NCI-H187 treated with DMSO at 0.1 percent for 48 hours (cell line): Measurements from ENCODE around the gene ACE2.
"Not testable (repeated sequence)": the region's sequence is repeated elsewhere in the genome, so short reads cannot be mapped to it uniquely, and the experiment has no call there.

Experiments
- DNase-seq: peaks from one replicate; lab custom pipeline; 2025; lab: John Stamatoyannopoulos, UW

ACE2 gene

DNA sequence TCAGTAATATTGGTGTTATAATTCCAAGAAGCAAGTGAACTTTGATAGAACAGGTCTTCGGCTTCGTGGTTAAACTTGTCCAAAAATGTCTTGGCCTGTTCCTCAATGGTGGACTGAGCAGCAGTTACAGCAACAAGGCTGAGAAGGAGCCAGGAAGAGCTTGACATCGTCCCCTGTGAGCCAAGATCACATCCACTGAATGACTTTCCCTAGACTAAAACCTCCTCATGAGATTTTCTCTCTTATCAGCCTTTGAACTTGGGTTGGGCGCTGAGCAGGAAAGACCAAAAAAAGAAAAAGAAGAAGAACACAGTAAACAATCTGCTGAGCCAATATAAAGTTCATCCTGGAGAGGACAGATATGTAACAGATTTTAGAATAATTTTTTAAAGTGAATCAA lies at the start of gene ACE2:
TSS of gene ACE2 (minus strand) at position 216 of the 400 bp plus-strand sequence. CDS start at position 167, 49 bp downstream.
- DNase-seq: no peak

DNA sequence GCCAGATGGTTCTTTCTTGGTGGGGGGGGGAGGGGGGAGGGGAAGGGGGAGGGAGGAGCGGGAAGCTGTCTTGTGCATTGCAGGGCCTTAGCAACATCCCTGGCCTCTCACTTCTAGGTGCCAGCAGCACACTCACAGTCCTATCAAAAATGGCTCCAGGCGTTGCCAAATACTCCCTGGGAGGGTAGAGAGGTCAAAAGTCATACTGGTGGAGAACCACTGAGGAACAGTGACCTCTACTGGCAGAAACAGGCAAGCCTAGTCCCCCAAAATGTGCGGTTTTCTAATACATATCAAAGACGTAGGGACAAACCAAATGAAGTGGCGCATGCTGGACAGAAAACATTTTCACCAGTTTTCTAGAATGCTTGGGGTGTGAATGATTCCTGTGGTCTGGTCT lies 46.8 kb upstream of the ACE2 start:
- not testable (repeated sequence) for DNase-seq

DNA sequence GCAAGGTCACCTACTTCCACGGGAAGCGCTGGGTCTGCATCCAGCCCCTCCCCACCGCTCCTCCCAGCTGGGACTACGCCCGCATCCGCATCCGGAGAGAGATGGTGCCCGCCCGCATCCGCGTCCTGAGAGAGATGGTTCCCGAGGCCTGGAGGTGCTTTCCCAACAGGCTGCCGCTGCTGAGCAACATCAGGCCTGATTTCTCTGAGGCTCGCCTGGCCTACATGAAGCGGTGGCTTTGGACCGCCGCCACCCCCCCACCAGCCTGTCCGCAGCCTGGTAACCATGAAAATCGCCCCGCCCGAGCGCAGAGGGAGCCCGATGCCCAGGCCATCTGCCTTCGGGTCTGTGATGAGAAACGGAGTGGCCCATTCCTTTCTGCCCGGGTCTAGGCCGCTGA lies 45.8 kb upstream of the ACE2 start:
- DNase-seq: no peak

DNA sequence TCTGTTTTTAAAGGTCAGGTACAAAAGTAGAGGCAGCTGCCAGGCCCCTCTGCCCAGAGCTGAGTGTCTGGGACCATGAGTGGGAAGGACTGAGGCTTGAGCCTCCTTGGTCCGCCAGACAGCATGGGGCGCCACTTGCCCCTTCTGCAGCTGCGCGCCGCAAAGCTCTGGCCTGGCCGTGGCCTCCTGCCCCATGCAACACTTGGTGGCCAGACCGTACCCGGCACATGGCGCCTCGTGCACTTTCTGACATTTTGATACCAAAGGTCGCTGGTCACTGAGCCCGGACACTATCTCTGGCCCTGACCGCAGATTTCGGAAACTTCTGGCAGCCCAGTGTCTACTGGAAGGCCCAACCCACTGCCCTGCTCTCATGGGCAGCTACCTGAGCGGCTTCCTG lies 45.3 kb upstream of the ACE2 start:
- DNase-seq: no peak

DNA sequence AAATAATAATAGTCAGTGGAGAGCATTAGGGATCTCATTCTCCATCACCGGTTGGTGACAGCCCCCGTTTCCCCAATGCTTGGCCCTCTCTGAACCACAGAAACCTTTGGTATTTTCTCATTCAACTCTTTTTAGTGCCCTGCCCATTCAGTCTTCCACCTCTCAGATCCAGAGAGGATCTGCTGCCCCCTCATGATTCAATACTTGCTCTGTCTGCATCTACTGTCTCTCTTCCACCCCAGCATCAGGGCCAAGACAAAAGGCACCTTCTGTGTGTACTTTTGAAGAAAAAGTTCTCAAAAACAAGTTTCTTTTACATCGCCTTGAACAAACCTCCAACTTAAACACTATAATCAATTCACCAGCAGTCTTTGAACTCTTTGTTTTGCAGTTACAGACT lies 44.5 kb upstream of the ACE2 start:
- no peak for DNase-seq

DNA sequence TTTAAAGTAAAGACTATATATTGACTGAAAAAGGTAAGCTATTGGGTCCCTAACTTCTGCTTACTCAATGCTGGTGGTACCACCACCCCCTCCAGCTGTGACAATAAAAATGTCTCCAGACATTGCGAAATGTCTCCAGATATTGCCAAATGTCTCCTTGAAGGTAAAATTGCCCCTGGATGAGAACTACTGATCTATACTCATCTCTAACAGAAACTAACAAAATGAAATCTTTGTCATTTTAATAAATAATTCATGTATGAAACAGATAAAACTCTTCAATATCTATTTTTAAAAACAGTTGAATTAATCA lies 43.8 kb upstream of the ACE2 start:
- DNase-seq: no peak

DNA sequence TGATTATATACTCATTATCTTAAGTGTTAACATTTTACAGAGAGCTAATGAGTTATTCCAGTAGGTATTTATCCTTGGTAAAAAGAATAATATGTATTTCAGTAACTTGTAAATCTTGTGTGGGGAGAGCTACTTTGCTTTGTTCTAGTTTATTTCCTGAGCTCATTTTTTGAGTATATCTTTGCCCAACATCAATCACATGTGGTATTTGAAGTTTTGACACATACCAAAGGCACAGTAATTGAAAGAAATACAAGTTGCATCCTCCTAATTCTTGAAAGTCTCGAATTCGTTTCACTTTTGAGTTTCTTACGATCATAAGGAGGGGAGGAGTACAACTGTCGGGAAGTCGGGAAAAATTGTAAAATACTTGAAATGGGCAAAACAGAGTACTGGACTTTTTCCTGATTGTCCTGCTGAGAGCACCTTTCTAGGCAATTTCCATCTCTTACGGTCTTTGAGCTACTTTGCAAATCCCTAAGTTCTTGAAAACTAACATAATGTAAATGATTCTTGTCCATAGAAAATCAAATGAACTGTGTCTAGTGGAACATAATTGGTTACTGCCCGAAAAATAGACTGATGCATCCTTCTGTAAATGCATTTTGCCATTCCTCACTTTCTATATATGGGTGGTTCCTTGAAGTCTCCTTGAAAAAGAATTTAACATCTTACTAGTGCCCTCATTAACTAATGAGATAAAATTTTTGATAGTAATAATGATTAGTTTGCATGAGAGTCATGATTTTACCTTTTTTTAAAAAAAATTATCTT lies 43.2 kb upstream of the ACE2 start:
- no peak for DNase-seq

DNA sequence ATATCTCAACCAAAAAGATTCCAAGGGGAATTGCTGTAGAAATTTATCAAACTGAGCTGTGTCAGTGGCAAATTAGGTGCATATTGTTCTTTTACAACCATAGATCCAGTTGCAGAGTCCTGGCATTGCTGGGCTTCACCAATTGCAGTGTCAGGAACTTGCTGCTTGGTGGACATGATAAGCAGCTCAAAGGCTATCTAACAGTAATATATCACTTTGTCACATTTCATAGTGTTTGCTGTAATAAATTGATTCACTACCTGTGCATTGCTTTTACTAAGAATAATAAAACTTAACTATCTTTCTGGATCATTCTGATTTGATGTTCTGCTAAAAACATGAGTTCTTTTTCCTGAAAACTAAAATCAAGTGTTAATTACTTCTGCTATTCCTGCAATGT lies 30.9 kb upstream of the ACE2 start:
- DNase-seq: no peak

DNA sequence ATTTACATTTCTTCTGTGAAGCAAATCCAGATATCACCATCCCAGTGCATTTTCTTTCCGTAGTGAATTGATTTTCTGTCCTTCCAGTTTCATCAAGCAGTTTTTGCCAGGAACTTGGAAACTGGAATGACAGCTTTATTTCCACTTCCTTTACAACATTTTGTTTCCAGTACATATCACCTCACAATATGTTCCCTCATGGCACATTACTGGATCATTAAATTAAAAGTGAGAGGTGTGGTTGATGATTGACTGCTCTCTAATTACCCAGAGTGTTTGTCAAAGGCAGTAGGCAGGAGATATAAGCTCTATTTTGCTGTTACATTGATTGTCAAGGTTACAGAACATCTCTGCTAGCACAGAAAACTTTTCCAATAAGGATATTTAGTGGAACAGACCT lies 22.3 kb upstream of the ACE2 start:
- DNase-seq: no peak

DNA sequence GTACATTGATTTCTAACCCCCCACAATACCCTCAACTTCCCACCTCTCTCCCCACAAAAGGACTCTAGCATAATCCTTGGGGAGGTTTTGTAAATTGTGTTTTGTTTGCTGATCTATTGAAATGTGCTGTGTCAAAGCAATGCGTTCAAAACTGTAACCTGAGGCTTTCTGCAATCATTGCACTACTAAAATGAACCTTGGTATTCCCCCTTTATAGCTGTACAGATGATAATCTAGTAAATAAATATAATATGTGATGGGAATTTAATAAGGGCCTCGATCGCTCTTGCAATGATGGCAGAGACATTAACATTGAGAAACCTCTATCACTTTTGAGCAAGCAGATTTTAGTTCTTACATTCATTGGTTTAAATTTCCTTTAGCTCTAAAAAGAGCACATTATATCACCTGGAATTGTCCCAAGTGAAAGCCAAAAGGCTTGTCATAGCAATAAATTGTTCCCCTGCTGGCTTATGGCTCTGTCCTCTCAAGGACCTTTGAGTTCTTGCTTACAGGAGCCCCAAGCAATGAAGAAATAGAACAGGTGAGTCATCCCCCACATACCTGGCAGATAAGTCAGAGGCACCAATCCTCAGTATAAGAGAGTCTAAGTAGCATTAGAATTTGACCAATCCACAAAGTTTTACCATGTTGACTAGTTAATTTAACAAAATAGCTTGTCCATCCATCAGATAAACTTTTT lies 18.4 kb upstream of the ACE2 start:
- DNase-seq: no peak

DNA sequence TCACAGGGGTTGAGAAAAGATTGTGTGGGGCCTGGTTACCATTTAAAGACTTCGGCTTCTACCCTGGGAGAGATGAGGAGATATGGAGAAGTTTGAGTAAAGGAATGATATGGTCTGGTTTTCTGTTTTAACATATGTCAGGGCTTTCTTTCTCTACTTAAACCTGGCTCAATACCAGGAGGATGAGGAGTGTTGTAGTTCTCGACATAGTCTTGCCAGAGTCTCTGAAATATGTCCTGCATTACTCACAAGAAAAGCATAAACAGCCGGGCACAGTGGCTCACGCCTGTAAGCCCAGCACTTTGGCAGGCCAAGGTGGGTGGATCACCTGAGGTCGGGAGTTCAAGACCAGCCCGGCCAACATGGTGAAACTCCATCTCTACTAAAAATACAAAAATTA lies 16.4 kb upstream of the ACE2 start:
- no peak for DNase-seq

DNA sequence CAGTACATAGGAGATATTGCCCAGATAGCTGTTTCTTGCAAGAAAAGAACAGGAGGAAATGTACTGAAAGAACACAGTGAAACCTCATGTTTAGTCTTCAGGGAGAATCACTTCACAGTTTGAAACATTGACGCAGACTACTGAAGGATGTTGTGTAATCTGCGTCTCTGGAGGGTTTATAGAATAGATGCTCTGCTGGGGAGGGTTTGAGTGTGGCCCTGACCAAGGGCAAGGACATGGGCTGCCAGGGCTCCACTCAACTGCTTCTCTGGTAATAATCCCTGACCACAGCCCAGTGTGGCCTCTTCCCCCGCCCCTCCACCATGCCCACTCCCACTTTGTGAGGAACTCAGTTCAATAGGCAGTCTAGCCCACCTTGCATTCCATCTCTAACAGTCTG lies 15.8 kb upstream of the ACE2 start:
- DNase-seq: no peak

DNA sequence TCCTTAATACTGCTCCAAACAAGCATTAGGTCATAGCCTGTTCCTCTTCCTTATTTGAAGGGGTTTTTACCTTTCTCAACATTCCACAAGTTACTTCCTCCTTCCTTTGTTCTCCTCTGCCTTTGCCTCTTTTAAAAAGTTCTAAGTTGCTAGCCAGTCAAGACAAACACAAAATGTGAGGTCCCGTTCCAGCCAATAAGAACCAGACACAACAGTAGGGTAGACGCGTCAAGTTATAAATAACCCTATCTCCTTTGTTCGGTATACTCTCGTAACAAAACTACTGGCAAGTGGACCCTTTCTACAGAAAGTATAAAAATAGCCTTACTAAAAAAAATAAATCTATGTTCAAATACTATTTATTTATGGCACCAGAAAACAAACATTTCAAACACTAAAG lies 6.3 kb upstream of the ACE2 start:
- no peak for DNase-seq

DNA sequence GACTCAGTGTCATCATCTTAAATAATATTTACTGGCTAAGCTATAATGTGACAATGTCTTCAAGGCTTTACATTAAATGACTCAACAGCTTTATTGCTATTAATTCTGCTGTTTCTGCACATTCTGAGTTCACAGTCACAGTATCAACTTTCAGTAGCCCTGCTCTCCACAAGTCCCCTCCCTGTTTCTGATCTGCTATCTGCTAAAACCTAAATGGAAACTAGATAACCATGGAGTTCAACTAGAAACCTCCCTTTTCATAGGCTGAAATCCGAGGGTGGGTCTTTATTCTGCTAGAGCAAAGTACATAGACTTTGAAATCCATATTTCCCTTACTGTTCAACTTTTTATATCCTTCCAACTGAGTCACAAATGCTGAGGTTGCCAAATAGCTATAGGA lies 5.4 kb upstream of the ACE2 start:
- no peak for DNase-seq

DNA sequence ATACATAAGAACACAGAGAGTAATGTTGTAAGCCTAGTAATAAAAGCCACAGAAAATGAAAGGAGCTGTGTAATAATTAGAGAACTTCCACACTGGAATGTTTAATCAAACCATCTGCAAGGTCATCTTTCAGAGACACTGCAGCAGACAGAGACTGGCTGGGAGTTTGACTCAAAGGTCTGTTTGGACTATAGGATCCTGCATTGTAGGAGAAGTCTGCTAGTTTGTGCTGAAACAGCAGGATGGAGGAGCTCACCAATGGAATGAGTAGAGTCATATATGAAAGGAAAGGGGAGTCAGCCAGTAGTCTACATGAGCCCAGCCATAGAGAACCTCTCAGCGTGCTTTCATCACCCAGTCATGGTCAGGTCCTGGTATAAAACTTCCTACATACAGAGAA lies 4.5 kb upstream of the ACE2 start:
- DNase-seq: no peak

DNA sequence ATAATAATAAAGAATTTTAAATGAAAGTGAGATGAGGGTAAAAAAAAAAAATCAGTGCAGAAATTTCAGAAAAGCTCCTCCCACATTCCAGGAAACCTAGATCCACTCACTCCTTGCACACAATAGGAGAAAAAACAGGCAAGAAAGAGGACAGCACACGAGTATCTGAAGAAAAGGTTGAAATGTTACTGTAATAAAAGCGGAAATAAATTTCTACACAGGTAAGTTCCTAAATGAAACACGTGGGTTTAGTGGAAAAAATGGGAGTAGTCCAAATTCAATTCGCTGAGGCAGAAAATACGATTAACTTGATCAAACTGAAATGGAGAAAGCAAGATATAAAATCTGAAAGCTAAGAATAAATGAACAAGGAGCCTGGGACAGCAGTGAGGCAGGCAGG lies 2.0 kb upstream of the ACE2 start:
- no peak for DNase-seq

DNA sequence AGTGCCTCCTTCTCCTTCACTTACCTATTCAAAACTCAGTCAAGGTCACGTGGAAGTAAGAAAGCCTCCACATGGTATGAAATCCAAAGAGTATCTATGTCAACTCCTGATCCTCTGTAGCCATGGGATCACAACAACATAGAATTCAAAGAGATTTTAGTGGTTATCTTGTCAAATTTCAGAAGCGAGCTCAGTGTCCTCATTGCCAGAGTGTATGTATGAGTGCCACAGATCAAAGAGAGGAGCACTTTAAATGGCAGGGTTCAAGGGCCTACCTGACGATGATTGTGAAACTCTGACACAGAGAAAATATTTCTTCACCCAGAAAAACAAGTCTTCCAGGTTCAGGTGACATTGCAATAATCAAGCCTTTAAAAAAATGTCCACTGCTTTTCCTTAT lies 1.2 kb upstream of the ACE2 start:
- no peak for DNase-seq

DNA sequence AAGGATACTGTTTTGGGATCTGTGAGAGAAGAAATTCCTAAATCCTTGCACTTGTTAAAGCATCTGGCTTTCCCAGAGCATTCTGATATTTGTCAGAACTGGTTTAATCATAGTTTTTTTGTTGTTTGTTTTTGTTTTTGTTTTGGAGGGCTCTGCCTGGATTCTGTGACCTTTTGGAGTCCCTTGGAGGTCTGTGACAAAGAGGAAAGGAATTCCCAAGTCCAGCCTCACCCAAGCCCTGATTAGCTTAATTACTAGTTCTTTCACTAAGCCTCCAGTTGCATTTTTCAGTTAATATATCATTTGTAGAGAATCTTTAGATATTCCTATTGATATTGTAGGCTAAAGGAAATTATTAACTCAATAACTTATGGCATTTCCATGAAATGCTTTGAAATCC lies 711 bp downstream of the ACE2 start:
- no peak for DNase-seq

DNA sequence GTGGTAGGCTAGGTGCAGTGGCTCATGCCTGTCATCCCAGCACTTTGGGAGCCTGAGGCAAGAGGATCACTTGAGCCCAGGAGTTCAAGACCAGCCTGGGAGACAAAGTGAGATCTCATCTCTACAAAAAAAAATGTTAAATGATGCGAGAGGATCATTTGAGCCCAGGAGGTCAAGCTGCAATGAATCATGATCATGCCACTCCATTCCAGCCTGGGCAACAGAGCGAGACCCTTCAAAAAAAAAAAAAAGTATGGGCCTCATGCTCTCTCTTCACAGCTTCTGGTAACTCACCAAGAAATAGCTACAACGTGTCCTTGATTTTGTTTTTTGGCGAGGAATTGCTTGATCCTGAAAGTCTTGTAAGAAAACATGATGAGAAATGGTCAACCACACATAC lies 1.3 kb downstream of the ACE2 start:
- DNase-seq: no peak

DNA sequence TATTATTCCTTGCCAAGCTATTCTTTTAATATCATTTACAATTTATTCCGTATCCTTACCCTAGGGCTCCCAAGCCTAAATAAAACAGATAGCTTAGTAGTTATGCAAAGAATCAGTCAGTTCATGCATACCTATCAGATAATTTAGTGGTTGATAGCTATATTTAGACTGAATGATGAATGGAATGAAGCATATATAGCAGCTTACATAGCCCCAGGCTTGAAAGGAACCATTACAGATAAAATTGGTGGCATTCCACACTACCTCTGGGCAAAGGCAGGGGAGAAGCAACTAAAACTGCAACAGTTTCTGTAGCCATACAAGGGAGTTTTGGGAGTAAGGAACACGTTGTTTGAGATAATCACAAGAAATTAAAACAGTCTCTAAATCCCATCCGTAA lies 2.7 kb downstream of the ACE2 start:
- no peak for DNase-seq

DNA sequence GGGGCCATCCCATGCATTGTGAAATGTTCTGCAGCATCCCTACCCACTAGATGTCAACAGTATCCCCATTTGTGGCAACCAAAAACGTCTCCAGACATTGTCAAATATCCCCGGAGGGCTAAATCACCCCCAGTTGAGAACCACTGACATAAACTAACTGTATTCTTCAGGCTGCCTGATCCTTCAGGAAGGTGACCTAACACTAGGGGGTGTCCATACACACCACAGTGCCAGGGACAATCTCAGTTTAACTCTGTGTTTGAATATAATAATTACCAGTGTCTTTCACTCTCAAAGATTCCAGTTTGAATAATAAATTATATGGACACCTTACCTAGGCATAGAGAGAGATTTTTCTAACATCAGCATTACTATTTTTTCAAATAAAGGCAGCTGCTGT lies 6.4 kb downstream of the ACE2 start:
- no peak for DNase-seq

DNA sequence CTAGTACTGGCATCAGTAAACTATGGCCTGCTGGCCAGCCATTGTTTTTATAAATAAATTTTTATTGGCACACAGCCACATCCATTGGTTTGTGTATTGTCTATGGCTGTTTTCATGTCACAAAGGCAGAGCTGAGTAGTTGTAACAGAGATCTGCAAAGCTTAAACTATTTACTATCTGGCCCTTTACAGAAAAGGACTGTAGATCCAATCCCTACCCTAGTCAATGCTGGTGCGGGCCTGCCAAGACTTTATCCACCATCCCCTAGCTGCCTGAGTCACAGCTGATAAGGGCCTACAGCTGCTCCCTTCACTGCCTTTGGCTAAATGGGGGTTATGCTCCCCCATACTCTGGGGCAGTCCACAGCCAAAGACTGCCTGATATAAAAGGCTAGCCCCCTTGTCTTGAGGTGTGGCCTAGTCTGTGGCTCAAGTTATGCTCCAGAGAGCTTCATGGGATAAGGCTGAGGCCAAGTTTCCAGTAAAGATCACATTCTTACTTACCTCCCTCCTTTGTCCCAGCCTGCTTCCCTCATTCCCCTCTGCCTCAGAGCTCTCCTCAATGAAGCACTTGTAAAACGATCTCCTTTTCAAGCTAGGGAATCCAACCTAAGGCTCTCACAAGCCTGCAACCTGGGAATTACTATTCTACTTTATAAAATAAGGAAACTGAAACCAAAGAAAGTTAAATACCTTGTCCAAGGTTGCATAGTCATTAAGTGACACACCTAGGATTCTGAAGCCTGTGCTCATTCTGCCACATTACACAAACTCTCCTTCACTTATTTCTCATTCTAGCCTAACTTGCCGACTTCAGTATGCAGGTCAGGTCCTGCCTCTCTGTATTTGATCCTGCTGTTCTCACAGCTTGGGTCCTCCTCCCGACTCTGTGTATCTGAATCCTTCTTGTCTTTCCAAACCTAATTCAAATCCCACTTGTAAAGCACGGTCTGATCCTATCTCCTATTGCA lies 20.7 kb downstream of the ACE2 start:
- no peak for DNase-seq

DNA sequence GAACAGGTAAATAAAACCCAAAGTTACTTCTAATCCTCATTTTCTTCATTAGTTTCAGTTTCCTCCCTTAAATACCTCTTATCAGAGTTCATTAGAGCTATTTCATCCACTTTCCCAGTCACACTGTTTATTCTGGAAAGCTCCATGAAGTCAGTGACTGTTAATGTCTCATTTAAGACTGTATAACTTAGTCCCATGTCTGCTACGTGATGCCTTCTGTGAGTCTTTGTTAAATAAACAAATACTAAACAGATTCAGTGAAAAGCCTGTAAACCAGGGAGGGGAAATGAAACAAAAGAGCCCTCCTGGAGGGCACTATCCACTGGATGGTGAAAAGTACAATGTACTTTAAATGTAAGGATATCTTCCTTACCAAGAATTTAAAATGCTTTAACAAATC lies 24.7 kb downstream of the ACE2 start:
- DNase-seq: no peak
